Neural crest cell (in vitro differentiated cells): ENCODE results near the gene SMIM27. TPM values are rescaled to one million over a fixed set of nuclear protein-coding genes. Genes with fewer than 3 reads are reported as not detected.
"Not testable (repeated sequence)": the region's sequence is repeated elsewhere in the genome, so short reads cannot be mapped to it uniquely, and the experiment has no call there.

Source experiments
- DNase-seq: peaks from one replicate; pipeline ENCODE4 v3.0.0; 2021; ENCODE audit warnings: low read depth, mixed read lengths, low spot score
- H3K27ac Mint-ChIP-seq: one replicate; pipeline ENCODE4 v1.8.0; 2021; ENCODE audit warnings: mild to moderate bottlenecking, mixed read lengths; ENCODE audit not compliant: unreplicated experiment
- H3K27me3 Mint-ChIP-seq: 2 replicates; pipeline ENCODE4 v1.8.0; 2021; ENCODE audit warnings: low read depth, mild to moderate bottlenecking, mixed read lengths
- H3K36me3 Mint-ChIP-seq: 2 replicates; pipeline ENCODE4 v1.8.0; 2021; ENCODE audit warnings: low read depth, mild to moderate bottlenecking, mixed read lengths
- H3K4me1 Mint-ChIP-seq: 2 replicates; pipeline ENCODE4 v1.8.0; 2021; ENCODE audit warnings: mixed read lengths
- H3K4me3 Mint-ChIP-seq: one replicate; pipeline ENCODE4 v1.8.0; 2021; ENCODE audit warnings: mild to moderate bottlenecking, mixed read lengths
- H3K9me3 Mint-ChIP-seq: 2 replicates; pipeline ENCODE4 v1.8.0; 2021; ENCODE audit warnings: mixed read lengths
- total RNA-seq: library from RNA; stranded (reverse); gene quantifications from 2 replicates; pipeline ENCODE4 v1.2.1, GENCODE V29; 2021
- TF ChIP-seq, protein P1 (sequence below): fragments of 200-600 bp; sonication (generic); conservative IDR thresholded peaks from 2 replicates; pipeline ENCODE4 v1.5.0; 2021; ENCODE audit warnings: antibody characterized with exemption, mild to moderate bottlenecking

The SMIM27 gene
- total RNA-seq, 1 donor from 2014 or later = 10.2 TPM

DNA sequence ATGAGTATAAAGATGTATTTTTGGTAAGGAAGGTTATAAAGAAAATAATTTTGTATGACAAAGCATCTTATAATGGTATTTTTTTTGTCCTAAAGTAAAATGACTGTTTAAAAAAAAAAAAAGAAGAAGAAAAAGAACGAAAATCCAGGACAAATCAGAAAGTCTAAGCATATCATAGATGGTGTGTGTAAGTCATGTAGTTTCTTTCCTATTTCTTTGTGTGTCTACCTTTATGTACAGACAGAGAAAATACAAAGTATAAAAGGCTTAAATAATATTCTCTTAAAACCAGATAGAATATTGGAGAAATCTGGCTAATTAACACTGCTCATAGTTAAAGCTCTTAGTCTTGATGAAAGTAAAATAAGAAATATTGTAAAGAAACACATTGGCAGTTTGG is 33.9 kb upstream of the SMIM27 start:
- Mint-ChIP-seq H3K27me3 (no peaks in the 10 kb centered on the region), H3K36me3 (peaks cover 38% of the 10 kb centered on the region), H3K4me3 (no peak overlapping the region), H3K4me1 (no peaks in the 10 kb centered on the region), H3K9me3 (peaks cover 16% of the 10 kb centered on the region), H3K27ac (no peak overlapping the region)
- TF ChIP-seq, protein P1, sequence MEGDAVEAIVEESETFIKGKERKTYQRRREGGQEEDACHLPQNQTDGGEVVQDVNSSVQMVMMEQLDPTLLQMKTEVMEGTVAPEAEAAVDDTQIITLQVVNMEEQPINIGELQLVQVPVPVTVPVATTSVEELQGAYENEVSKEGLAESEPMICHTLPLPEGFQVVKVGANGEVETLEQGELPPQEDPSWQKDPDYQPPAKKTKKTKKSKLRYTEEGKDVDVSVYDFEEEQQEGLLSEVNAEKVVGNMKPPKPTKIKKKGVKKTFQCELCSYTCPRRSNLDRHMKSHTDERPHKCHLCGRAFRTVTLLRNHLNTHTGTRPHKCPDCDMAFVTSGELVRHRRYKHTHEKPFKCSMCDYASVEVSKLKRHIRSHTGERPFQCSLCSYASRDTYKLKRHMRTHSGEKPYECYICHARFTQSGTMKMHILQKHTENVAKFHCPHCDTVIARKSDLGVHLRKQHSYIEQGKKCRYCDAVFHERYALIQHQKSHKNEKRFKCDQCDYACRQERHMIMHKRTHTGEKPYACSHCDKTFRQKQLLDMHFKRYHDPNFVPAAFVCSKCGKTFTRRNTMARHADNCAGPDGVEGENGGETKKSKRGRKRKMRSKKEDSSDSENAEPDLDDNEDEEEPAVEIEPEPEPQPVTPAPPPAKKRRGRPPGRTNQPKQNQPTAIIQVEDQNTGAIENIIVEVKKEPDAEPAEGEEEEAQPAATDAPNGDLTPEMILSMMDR = no peak
- DNase-seq = no peak

DNA sequence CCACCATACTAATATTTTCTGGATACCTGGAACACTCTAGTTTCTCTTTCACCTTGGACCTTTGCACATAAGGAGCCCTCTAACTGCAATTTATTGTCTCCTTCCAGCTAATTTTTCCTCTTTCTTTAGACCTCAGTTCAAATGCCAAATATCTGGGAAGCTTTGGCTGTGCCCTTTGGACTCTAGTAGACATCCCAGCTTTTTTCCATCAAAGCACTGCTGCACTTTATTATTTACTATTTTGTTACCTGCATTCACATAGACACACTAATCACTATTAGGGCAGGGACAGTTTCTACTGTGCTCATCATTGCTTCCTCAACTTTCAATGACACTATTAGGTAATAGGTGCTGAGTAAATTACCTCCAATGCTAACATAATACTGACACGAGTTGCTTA is 28.2 kb upstream of the SMIM27 start:
- Mint-ChIP-seq H3K4me1 (peaks cover 23% of the 10 kb centered on the region), H3K9me3 (peaks cover 10% of the 10 kb centered on the region), H3K4me3 (peak overlapping the region; percentile 90), H3K36me3 (peaks cover 23% of the 10 kb centered on the region), H3K27me3 (no peaks in the 10 kb centered on the region), H3K27ac (no peak overlapping the region)
- DNase-seq = no peak
- TF ChIP-seq, protein P1 = no peak

DNA sequence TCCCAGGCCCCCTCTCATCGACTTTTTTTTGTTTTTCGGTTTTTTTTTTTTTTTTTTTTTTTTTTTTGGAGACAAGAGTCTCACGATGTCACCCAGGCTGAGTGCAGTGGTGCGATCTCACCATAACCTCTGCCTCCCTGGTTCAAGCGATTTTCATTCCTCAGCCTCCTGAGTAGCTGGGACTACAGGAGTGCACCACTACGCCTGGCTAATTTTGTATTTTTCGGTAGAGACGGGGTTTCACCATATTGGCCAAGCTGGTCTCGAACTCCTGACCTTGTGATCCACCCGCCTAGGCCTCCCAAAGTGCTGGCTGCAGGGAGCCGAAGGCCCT is 27.6 kb upstream of the SMIM27 start:
- DNase-seq, H3K27ac Mint-ChIP-seq, H3K27me3 Mint-ChIP-seq, H3K9me3 Mint-ChIP-seq: not testable (repeated sequence)
- peaks cover 23% of the 10 kb centered on the region for H3K36me3 Mint-ChIP-seq
- peaks cover 23% of the 10 kb centered on the region for H3K4me1 Mint-ChIP-seq
- peak overlapping the region; percentile 90 for H3K4me3 Mint-ChIP-seq

DNA sequence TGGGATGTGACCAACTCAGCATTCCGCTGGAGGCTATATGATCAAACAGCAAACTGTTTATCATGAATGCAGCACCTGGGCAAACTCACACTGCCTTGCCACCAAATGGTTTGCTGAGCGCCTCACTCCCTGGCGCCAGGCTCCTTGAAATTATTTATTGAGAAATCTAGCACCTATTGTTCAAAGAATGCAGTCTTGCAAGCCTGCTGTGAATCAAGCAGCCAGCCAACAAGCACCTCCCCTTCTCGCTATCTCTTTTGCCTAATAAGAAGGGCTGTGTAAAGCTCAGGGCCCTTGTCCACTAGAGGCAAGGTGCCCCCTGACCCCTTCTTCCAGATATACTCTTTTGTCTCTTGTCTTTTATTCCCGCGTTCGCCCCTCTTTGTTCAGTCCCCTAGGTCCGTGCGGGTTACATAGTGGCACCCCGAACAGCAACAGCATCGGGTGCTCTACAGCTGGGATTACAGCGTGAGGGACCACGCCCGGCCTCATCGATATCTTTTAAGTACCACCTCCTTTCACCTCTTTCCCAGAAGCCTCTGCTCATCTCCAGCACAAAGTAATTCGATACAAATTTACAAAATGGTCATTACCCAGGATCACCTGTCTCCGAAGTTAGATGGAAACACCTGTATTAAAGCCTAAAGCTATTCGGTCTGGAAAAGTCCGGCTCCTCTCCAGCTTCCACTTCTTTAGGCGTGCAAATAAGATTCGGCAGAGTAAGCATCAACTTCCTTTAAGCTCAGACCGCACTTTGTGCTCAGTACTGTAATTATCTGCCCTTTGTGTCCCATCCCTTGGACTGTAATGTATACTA is 27.0 kb upstream of the SMIM27 start:
- no peak for DNase-seq
- H3K4me3 Mint-ChIP-seq = peak overlapping the region; percentile 90

DNA sequence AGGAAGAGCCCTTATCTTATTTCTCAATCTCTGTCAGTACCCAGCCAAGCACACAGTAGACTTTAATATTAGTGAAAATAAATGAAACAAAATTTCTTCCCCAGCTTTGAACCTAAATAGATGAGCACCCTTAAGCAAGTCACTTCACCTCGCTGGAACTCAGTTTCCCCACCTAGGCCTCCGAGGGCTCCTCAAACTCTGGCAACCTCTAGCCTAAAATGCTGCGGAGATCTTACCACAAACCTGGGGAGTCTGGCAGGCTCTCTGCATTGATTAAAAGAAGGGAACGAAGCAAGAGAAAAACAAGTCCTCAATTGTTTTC is 26.5 kb upstream of the SMIM27 start:
- peaks cover 23% of the 10 kb centered on the region for H3K4me1 Mint-ChIP-seq
- no peaks in the 10 kb centered on the region for H3K27me3 Mint-ChIP-seq
- peak overlapping the region; percentile 58 for H3K27ac Mint-ChIP-seq
- H3K9me3 Mint-ChIP-seq = peaks cover 10% of the 10 kb centered on the region
- TF ChIP-seq, protein P1 = no peak
- H3K36me3 Mint-ChIP-seq = peaks cover 24% of the 10 kb centered on the region
- no peak for DNase-seq
- H3K4me3 Mint-ChIP-seq = peak overlapping the region; percentile 90

More for the DNA sequence above, 27.0 kb upstream of the SMIM27 start:
- Mint-ChIP-seq H3K4me1 (peaks cover 23% of the 10 kb centered on the region), H3K36me3 (peaks cover 23% of the 10 kb centered on the region), H3K27ac (peak overlapping the region; percentile 58), H3K27me3 (no peaks in the 10 kb centered on the region), H3K9me3 (peaks cover 10% of the 10 kb centered on the region)
- TF ChIP-seq, protein P1 = no peak

DNA sequence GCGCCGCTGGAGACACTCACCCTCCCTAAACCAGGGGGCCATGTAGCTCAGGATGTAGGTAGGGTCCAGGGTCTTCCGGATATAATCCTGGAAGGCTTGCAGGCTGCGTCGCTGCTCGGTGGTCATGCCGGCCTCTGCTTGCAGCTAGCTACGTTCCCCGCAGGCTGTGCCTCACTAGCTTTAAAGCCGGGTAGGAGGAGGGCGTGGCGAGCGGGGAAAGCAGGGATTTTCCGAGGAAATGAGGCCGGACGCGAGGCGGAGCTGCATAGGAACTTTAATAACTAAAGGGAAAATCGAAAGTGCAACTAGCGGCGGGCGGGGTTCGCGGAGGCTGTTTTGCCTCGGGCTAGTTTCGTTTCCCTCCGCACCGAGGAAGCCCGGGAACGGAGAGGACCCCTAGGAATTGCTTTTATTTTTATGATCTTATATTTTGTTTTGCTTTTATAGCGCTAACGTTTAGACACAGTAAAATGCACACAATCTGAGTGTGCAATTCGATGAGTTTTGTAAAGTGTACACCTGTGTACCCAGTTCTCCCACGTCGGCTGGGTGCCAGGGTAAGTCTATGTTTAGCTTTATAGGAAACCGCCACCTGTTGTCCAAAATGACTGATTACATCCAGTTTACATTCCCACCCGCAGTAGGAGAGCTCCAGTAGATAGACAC is 26.0 kb upstream of the SMIM27 start, which contains the start of gene RIGI:
RIGI (minus strand) TSS at position 156 of the 666 bp plus-strand sequence; CDS start at position 126, 30 bp downstream.
- H3K9me3 Mint-ChIP-seq = peaks cover 10% of the 10 kb centered on the region
- H3K27me3 Mint-ChIP-seq = no peaks in the 10 kb centered on the region
- peak; percentile 64 for DNase-seq
- peaks cover 23% of the 10 kb centered on the region for H3K4me1 Mint-ChIP-seq
- H3K36me3 Mint-ChIP-seq = peaks cover 28% of the 10 kb centered on the region
- peak within 1 kb of the TSS; percentile 58 for H3K27ac Mint-ChIP-seq
- peak within 1 kb of the TSS; percentile 90 for H3K4me3 Mint-ChIP-seq
- TF ChIP-seq, protein P1 = peak; percentile 64
